ENCODE measurements around the gene APBB2. TPM values are rescaled to one million over a fixed set of nuclear protein-coding genes. Genes with fewer than 3 reads are reported as not detected.

APBB2 gene
- total RNA-seq = 1 to 10 TPM in 1 of 2 experiments, under 1 TPM in 1; 0.86 to 1.1 TPM
- not detected for polyA plus RNA-seq

DNA sequence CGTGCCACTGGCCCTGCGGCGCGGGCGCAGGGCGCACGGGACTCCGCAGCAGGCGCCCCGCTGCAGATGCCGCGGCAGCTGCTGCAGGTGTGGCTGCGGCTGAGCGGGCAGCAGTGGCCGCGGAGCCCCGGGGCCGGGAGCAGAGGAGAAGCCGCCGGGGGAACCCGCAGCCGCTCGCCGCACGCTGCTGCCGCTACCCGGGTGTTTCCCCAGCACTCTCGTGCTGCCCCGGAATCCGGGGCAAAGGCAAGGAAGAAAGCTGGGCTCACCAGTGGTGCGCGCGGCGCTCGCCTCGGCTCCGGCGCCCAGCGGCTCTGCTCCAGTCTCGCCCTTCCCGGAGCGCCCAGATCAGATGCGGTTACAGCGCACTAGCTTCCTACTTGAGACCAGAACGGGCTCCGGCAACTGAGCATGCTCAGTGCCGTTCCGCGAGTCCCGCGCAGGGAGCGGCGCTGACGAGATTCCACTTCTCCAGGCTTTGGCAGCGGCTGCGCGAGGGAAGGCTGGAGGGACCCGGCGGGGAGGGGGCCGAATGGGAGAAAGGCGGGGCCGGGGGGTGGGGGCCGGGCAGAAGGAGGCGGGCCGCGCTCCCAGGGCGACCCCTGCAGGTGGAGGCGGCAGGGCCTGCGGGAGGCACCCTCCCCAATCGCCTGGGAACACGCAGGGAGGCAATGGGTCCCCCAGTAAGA lies at the start of gene APBB2:
TSS of gene APBB2 (minus strand) at position 407 of the 689 bp plus-strand sequence. CDS start 181,288 bp downstream, outside the sequence.
- peak in 1 of 5 donors; percentile 9 for DNase-seq
- Histone ChIP-seq H3K36me3 (ENCODE audit: insufficient read depth, low read length) (no peaks in the 10 kb centered on the region), H3K4me1 (ENCODE audit: insufficient read depth, low read length) (no peaks in the 10 kb centered on the region), H3K27me3 (ENCODE audit: insufficient read depth, low read length, poor library complexity, severe bottlenecking) (peaks cover 11% of the 10 kb centered on the region), H3K9me3 (ENCODE audit: low read length) (no peaks in the 10 kb centered on the region), H3K27ac (ENCODE audit: low read depth, low read length) (no peak within 1 kb of the TSS), H3K4me3 (ENCODE audit: low read length) (no peak within 1 kb of the TSS)
- Mint-ChIP-seq H3K4me3 (peak within 1 kb of the TSS in 5 of 7 donors; percentile 48 to 63 (median 57)), H3K4me1 (peaks cover 15 to 33% (median 29%) of the 10 kb centered on the region in 3 donors), H3K36me3 (peaks cover 0 to 5% (median 0%) of the 10 kb centered on the region in 3 donors), H3K9me3 (peaks cover 0 to 8% (median 2%) of the 10 kb centered on the region in 5 donors), H3K27ac (no peak within 1 kb of the TSS), H3K27me3 (peaks cover 47 to 59% of the 10 kb centered on the region in 2 donors)
- ChIA-PET POLR2A (no interaction called here), CTCF (no interaction called here)

DNA sequence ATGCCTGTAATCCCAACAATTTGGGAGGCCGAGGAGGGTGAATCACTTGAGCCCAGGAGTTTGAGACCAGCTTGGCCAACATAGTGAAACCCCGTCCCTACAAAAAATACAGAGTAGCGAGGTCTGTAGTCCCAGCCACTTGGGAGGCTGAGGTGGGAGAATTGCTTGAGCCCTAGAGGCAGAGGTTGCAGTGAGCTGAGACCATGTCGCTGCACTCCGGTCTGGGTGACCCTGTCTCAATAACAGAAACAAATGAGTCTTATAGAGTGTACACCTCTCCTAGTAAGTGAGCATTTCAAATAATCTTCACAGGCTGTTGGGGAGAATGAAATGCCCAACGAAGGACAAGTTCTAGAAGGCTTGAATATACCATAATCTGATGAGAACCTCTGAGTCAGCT lies 47.9 kb upstream of the APBB2 start:
- Mint-ChIP-seq H3K4me3 (peak overlapping the region in 1 of 7 donors; percentile 6), H3K27ac (no peak overlapping the region), H3K9me3 (peaks cover 0 to 3% (median 0%) of the 10 kb centered on the region in 5 donors), H3K4me1 (peaks cover 6 to 8% (median 7%) of the 10 kb centered on the region in 3 donors), H3K36me3 (peaks cover 0 to 2% (median 0%) of the 10 kb centered on the region in 3 donors), H3K27me3 (peaks cover 14 to 35% of the 10 kb centered on the region in 2 donors)
- Histone ChIP-seq H3K4me1 (ENCODE audit: insufficient read depth, low read length) (no peaks in the 10 kb centered on the region), H3K9me3 (ENCODE audit: low read length) (no peaks in the 10 kb centered on the region), H3K27ac (ENCODE audit: low read depth, low read length) (no peak overlapping the region), H3K4me3 (ENCODE audit: low read length) (no peak overlapping the region), H3K27me3 (ENCODE audit: insufficient read depth, low read length, poor library complexity, severe bottlenecking) (no peaks in the 10 kb centered on the region), H3K36me3 (ENCODE audit: insufficient read depth, low read length) (no peaks in the 10 kb centered on the region)
- CTCF ChIA-PET = no interaction called here
- POLR2A ChIA-PET = no interaction called here
- DNase-seq = no peak

DNA sequence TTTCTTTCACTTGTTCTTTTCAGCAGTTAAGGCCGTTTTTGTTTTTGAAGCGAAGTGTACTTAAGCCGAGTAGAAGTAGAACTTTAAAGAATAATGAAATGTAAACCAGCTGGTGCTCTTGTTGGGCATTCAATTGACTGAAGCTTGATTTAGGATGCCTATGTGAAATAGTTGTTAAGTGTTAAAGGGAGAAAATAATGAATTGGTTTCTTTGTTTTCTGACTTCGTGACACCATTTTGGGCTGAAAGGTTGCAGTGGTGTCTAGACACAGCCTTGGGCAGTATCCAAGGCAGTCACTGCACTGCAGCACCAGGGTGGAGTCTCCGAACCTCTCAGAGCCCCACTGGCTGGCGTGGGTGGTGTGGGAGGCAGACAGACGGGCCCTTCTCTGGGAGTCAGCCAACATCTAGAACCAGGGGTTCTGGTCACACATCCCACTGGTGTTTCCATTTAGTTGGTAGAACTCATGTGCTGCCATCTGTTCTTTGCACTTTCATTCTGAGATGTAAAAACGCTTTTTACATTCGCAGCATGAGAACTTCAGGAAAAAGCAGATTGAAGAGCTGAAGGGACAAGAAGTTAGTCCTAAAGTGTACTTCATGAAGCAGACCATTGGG lies 45.9 kb upstream of the APBB2 start:
- no peaks in the 10 kb centered on the region for H3K27me3 ChIP-seq (ENCODE audit: insufficient read depth, low read length, poor library complexity, severe bottlenecking)
- no peaks in the 10 kb centered on the region for H3K9me3 ChIP-seq (ENCODE audit: low read length)
- H3K27me3 Mint-ChIP-seq = peaks cover 23 to 48% of the 10 kb centered on the region in 2 donors
- no peaks in the 10 kb centered on the region for H3K36me3 ChIP-seq (ENCODE audit: insufficient read depth, low read length)
- no peaks in the 10 kb centered on the region for H3K4me1 ChIP-seq (ENCODE audit: insufficient read depth, low read length)
- DNase-seq = no peak
- CTCF ChIA-PET = no interaction called here
- H3K36me3 Mint-ChIP-seq = peaks cover 0 to 3% (median 2%) of the 10 kb centered on the region in 3 donors
- no peak overlapping the region for H3K4me3 ChIP-seq (ENCODE audit: low read length)
- H3K4me3 Mint-ChIP-seq = no peak overlapping the region
- H3K9me3 Mint-ChIP-seq = peaks cover 0 to 4% (median 3%) of the 10 kb centered on the region in 5 donors
- H3K27ac ChIP-seq (ENCODE audit: low read depth, low read length) = no peak overlapping the region
- peak overlapping the region in 1 of 8 donors; percentile 7 for H3K27ac Mint-ChIP-seq
- H3K4me1 Mint-ChIP-seq = peaks cover 6 to 16% (median 11%) of the 10 kb centered on the region in 3 donors
- POLR2A ChIA-PET = no interaction called here

DNA sequence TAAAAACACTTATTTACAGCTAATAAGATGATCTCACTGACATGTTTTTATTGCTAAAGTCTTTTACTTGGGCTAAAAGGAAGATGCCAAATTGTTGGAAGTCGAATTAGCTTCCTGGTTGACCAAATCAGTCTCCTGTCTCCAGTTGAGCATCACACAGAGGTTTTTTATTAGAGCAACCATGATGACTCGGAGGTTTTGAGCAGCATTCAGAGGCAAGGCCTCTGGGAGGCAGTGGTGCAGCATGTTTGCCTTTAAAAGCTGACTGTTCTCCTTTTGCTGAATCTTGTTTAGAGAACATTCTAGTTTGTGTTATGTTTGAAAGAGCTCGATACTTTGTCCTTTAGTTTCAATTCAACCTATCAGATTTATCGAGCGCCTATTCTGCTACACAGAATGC lies 44.4 kb upstream of the APBB2 start:
- no peak overlapping the region for H3K27ac Mint-ChIP-seq
- peaks cover 6 to 16% (median 11%) of the 10 kb centered on the region in 3 donors for H3K4me1 Mint-ChIP-seq
- peaks cover 23 to 47% of the 10 kb centered on the region in 2 donors for H3K27me3 Mint-ChIP-seq
- Histone ChIP-seq H3K36me3 (ENCODE audit: insufficient read depth, low read length) (no peaks in the 10 kb centered on the region), H3K4me3 (ENCODE audit: low read length) (no peak overlapping the region), H3K4me1 (ENCODE audit: insufficient read depth, low read length) (no peaks in the 10 kb centered on the region), H3K27ac (ENCODE audit: low read depth, low read length) (no peak overlapping the region), H3K27me3 (ENCODE audit: insufficient read depth, low read length, poor library complexity, severe bottlenecking) (no peaks in the 10 kb centered on the region), H3K9me3 (ENCODE audit: low read length) (no peaks in the 10 kb centered on the region)
- H3K36me3 Mint-ChIP-seq = peaks cover 0 to 3% (median 2%) of the 10 kb centered on the region in 3 donors
- CTCF ChIA-PET = no interaction called here
- peaks cover 0 to 4% (median 3%) of the 10 kb centered on the region in 5 donors for H3K9me3 Mint-ChIP-seq
- no peak for DNase-seq
- POLR2A ChIA-PET = no interaction called here
- H3K4me3 Mint-ChIP-seq = no peak overlapping the region

DNA sequence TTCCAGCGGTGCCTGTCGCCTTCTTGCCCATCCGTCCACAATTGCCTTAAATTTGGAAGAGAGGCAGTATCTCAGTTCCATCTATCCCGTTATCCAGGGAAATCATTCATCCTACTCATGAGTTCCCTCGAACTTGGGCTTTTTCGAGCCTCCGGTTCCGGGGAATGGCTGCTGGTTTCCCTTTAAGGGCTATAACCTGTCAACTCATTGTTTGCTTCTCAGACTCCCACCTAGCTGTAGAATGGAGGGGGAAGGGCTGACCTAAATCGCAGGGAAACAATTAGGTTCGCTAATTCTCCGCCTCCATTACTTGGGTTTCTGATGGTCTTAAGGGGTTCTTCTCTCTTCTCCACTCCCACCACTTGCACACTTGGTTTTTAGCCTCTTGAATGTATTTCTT lies 43.6 kb upstream of the APBB2 start:
- Histone ChIP-seq H3K27me3 (ENCODE audit: insufficient read depth, low read length, poor library complexity, severe bottlenecking) (no peaks in the 10 kb centered on the region), H3K9me3 (ENCODE audit: low read length) (no peaks in the 10 kb centered on the region), H3K4me1 (ENCODE audit: insufficient read depth, low read length) (no peaks in the 10 kb centered on the region), H3K4me3 (ENCODE audit: low read length) (no peak overlapping the region), H3K27ac (ENCODE audit: low read depth, low read length) (no peak overlapping the region), H3K36me3 (ENCODE audit: insufficient read depth, low read length) (no peaks in the 10 kb centered on the region)
- H3K27ac Mint-ChIP-seq = peak overlapping the region in 3 of 8 donors; percentile 51 to 87 (median 67)
- peaks cover 0 to 3% (median 2%) of the 10 kb centered on the region in 3 donors for H3K36me3 Mint-ChIP-seq
- ChIA-PET POLR2A (no interaction called here), CTCF (no interaction called here)
- DNase-seq = no peak
- H3K27me3 Mint-ChIP-seq = peaks cover 23 to 43% of the 10 kb centered on the region in 2 donors
- peaks cover 0 to 4% (median 3%) of the 10 kb centered on the region in 5 donors for H3K9me3 Mint-ChIP-seq
- H3K4me3 Mint-ChIP-seq = peak overlapping the region in 5 of 7 donors; percentile 38 to 61 (median 59)
- H3K4me1 Mint-ChIP-seq = peaks cover 6 to 16% (median 11%) of the 10 kb centered on the region in 3 donors

DNA sequence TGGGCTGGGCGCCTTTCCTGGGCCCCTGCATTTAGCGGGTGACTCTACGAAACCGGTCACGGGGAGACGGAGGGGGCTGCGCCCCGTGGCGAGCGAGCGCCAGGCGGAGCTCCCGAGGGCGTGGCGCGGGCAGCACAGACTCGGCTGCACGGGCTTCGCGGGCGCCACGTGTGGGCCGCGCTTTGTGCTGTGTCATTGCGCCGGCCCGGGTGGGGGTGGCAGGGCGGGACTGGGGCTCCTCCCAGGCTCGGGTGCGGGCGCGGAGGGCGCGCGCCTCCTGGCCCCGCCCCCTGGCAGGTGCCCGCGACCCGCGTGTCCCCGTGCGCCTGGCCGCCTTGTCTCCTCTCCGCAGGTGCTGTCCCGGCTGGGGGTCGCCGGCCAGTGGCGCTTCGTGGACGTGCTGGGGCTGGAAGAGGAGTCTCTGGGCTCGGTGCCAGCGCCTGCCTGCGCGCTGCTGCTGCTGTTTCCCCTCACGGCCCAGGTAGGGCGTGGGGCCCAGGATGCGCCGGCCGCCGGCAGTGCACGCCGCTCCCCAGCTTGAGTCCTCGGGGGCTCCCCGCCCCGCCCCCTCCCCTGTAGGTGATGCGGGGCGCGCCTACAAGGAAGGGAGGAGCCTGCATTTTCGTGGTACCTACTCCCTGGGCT lies 43.0 kb upstream of the APBB2 start:
- Mint-ChIP-seq H3K9me3 (peaks cover 0 to 4% (median 3%) of the 10 kb centered on the region in 5 donors), H3K4me3 (peak overlapping the region in 3 of 7 donors; percentile 46 to 61 (median 61)), H3K27me3 (peaks cover 23 to 43% of the 10 kb centered on the region in 2 donors), H3K27ac (peak overlapping the region in 1 of 8 donors; percentile 67), H3K4me1 (peaks cover 6 to 16% (median 11%) of the 10 kb centered on the region in 3 donors), H3K36me3 (peaks cover 0 to 3% (median 2%) of the 10 kb centered on the region in 3 donors)
- no peak overlapping the region for H3K27ac ChIP-seq (ENCODE audit: low read depth, low read length)
- no peaks in the 10 kb centered on the region for H3K27me3 ChIP-seq (ENCODE audit: insufficient read depth, low read length, poor library complexity, severe bottlenecking)
- ChIA-PET POLR2A (no interaction called here), CTCF (no interaction called here)
- no peak overlapping the region for H3K4me3 ChIP-seq (ENCODE audit: low read length)
- H3K36me3 ChIP-seq (ENCODE audit: insufficient read depth, low read length) = no peaks in the 10 kb centered on the region
- no peaks in the 10 kb centered on the region for H3K4me1 ChIP-seq (ENCODE audit: insufficient read depth, low read length)
- DNase-seq = no peak
- H3K9me3 ChIP-seq (ENCODE audit: low read length) = no peaks in the 10 kb centered on the region

DNA sequence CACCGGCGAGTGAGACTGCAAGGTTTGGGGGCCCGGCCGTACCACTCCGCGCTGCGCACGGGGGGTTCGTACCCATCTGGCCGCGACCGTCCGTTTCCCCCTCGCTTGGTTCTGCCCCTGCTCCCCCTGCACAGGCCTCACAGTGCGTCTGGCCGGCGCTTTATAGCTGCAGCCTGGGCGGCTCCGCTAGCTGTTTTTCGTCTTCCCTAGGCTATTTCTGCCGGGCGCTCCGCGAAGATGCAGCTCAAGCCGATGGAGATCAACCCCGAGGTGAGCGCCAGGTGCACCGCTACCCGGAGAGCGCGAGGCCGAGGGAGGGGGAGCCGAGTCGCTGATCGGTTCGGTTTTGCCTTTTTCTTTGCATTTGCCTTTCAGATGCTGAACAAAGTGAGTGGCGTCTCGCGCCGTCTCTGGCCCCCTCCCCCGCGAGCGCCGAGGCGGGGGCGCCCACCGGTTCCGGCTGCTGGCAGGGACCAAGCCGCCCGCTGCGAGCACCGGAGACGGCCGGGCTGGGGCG lies 42.5 kb upstream of the APBB2 start, which contains the start of gene UCHL1:
TSS of gene UCHL1 (plus strand) at position 189 of the 517 bp plus-strand sequence. CDS start at position 238, 49 bp downstream.
- peaks cover 6 to 16% (median 11%) of the 10 kb centered on the region in 3 donors for H3K4me1 Mint-ChIP-seq
- no peaks in the 10 kb centered on the region for H3K27me3 ChIP-seq (ENCODE audit: insufficient read depth, low read length, poor library complexity, severe bottlenecking)
- no peaks in the 10 kb centered on the region for H3K36me3 ChIP-seq (ENCODE audit: insufficient read depth, low read length)
- no peak within 1 kb of the TSS for H3K4me3 ChIP-seq (ENCODE audit: low read length)
- CTCF ChIA-PET = no interaction called here
- peak within 1 kb of the TSS in 5 of 7 donors; percentile 38 to 61 (median 59) for H3K4me3 Mint-ChIP-seq
- DNase-seq = no peak
- POLR2A ChIA-PET = no interaction called here
- peaks cover 0 to 4% (median 3%) of the 10 kb centered on the region in 5 donors for H3K9me3 Mint-ChIP-seq
- H3K9me3 ChIP-seq (ENCODE audit: low read length) = no peaks in the 10 kb centered on the region
- peaks cover 0 to 3% (median 2%) of the 10 kb centered on the region in 3 donors for H3K36me3 Mint-ChIP-seq
- no peaks in the 10 kb centered on the region for H3K4me1 ChIP-seq (ENCODE audit: insufficient read depth, low read length)
- peak within 1 kb of the TSS in 2 of 8 donors; percentile 67 to 87 for H3K27ac Mint-ChIP-seq
- no peak within 1 kb of the TSS for H3K27ac ChIP-seq (ENCODE audit: low read depth, low read length)
- peaks cover 23 to 43% of the 10 kb centered on the region in 2 donors for H3K27me3 Mint-ChIP-seq
